ENCODE results near the gene CTDSP2.

GRCh38 chr12:57775563-57776246 is 70.8 kb downstream of the CTDSP2 start:
- no peak for TF ChIP-seq SUZ12 (IDR thresholded peaks at IDR 0.05; ENCODE audit: extremely low read depth, insufficient read depth, insufficient read length)
- TF ChIP-seq YY1 (IDR thresholded peaks at IDR 0.05; ENCODE audit: insufficient read depth, insufficient read length) = no peak
- no peak for TF ChIP-seq ZNF274 (IDR thresholded peaks at IDR 0.05; ENCODE audit: low read depth, low read length)

Data from NT2/D1 (cell line).